HCT116 (cell line): Measurements from ENCODE around the gene POLDIP2. TPM values are rescaled to one million over a fixed set of nuclear protein-coding genes. Genes with fewer than 3 reads are reported as not detected.
A peak's percentile ranks its signal among the peaks of the same experiment; 100 is the strongest.

Experiments
- ATAC-seq: fragments of 200-7000 bp; cut with Tn5 transposase; 2 replicates; pipeline ENCODE4 v1.9.1; 2020; ENCODE audit warnings: mild to moderate bottlenecking, moderate library complexity
- BruUV-seq: library from RNA; stranded (reverse); fragments of 400-500 nt; replicated peaks from 2 replicates; lab custom pipeline; 2021; lab: Mats Ljungman, UMichigan
- CTCF ChIA-PET: fragments of 300-600 bp; sonication (Branson Sonifier 250); formaldehyde crosslinking; loops from one replicate; lab custom pipeline; 2021; ENCODE audit warnings: antibody characterized with exemption; lab: Charles Lee
- POLR2A ChIA-PET: fragments of 300-600, 350-600 bp; sonication (Branson Sonifier 250); formaldehyde crosslinking; loops from one replicate; lab custom pipeline; 2021; ENCODE audit warnings: antibody characterized with exemption; lab: Charles Lee
- RAD21 ChIA-PET, 2 experiments: fragments of 300-600 bp; sonication (Branson Sonifier 250); formaldehyde crosslinking; loops; one replicate each; lab custom pipeline; 2023; ENCODE audit warnings: low total read pairs in 2 of 2; ENCODE audit not compliant: uncharacterized antibody in 2 of 2, unreplicated experiment in 2 of 2, low non-redundant PET in 1 of 2; lab: Charles Lee
- DNase-seq: peaks from one replicate; pipeline ENCODE4 v3.0.0-alpha.2; 2010; ENCODE audit warnings: low read depth, low spot score
- H2AFZ ChIP-seq: fragments of 200-600 bp; shearing (Covaris generic), sonication (generic); 2 replicates; pipeline ENCODE4 v1.6.1; 2017; ENCODE audit warnings: low read depth, mixed run types, mixed read lengths, antibody characterized with exemption, low read length; ENCODE audit not compliant: poor library complexity, severe bottlenecking
- H3K27ac ChIP-seq: 2 replicates; pipeline ENCODE4 v1.5.1; 2012; ENCODE audit warnings: low read depth, low read length
- H3K27me3 ChIP-seq: fragments of 200-600 bp; sonication (generic); 2 replicates; pipeline ENCODE4 v1.6.1; 2016; ENCODE audit warnings: mixed run types, low read length, mixed read lengths; ENCODE audit not compliant: insufficient read depth
- H3K36me3 ChIP-seq, 2 experiments: fragments of 200-500 bp in 1 of 2; fragments of 200-600 bp in 1 of 2; sonication (Bioruptor generic) in 1 of 2; sonication (generic) in 1 of 2; 2 replicates each; pipeline versions ENCODE4 v1.5.1 to v1.6.1; 2014 to 2016; ENCODE audit warnings: low read length in 2 of 2, inconsistent platforms in 1 of 2, mixed read lengths in 1 of 2, mixed run types in 1 of 2; ENCODE audit not compliant: insufficient read depth in 2 of 2, control insufficient read depth in 1 of 2
- H3K4me1 ChIP-seq, 2 experiments: fragments of 200-600 bp in 1 of 2; sonication (generic) in 1 of 2; 2 replicates each; pipeline versions ENCODE4 v1.5.1 to v1.6.1; 2012 to 2017; ENCODE audit warnings: low read length in 2 of 2, inconsistent platforms in 1 of 2, mild to moderate bottlenecking in 1 of 2, mixed read lengths in 1 of 2, mixed run types in 1 of 2, moderate library complexity in 1 of 2; ENCODE audit not compliant: insufficient read depth in 2 of 2, control insufficient read depth in 1 of 2
- H3K4me2 ChIP-seq: fragments of 200-600 bp; sonication (generic); 2 replicates; pipeline ENCODE4 v1.6.1; 2017; ENCODE audit warnings: mixed run types, low read length, mixed read lengths
- H3K4me3 ChIP-seq, 2 experiments: fragments of 200-600 bp in 1 of 2; sonication (generic) in 1 of 2; replicated peaks in 1 of 2; 2 replicates each; pipeline ENCODE4 v1.5.1; 2011 to 2016; ENCODE audit warnings: low read length in 2 of 2, control low read depth in 1 of 2, low read depth in 1 of 2, mild to moderate bottlenecking in 1 of 2, mixed read lengths in 1 of 2, mixed run types in 1 of 2
- H3K79me2 ChIP-seq: fragments of 200-600 bp; sonication (generic); 2 replicates; pipeline ENCODE4 v1.6.1; 2017; ENCODE audit warnings: mild to moderate bottlenecking, mixed run types, low read length, moderate library complexity, mixed read lengths; ENCODE audit not compliant: insufficient read depth
- H3K9ac ChIP-seq: fragments of 200-600 bp; sonication (generic); 2 replicates; pipeline ENCODE4 v1.6.1; 2016; ENCODE audit warnings: low read length, mixed read lengths
- H3K9me2 ChIP-seq: fragments of 200-600 bp; sonication (generic), shearing (Covaris generic); 2 replicates; pipeline ENCODE4 v1.6.1; 2017; ENCODE audit warnings: mixed run types, mild to moderate bottlenecking, moderate library complexity; ENCODE audit not compliant: insufficient read depth
- H3K9me3 ChIP-seq, 2 experiments: fragments of 200-500 bp in 1 of 2; fragments of 200-600 bp in 1 of 2; sonication (Bioruptor generic) in 1 of 2; sonication (generic) in 1 of 2; 2 replicates each; pipeline ENCODE4 v1.6.1; 2014 to 2017; ENCODE audit warnings: low read length in 2 of 2, mixed read lengths in 2 of 2, inconsistent platforms in 1 of 2, low read depth in 1 of 2, mild to moderate bottlenecking in 1 of 2, mixed run types in 1 of 2, moderate library complexity in 1 of 2; ENCODE audit not compliant: control insufficient read depth in 1 of 2, insufficient read depth in 1 of 2
- H4K20me1 ChIP-seq: fragments of 200-600 bp; sonication (generic), shearing (Covaris generic); 2 replicates; pipeline ENCODE4 v1.6.1; 2017; ENCODE audit warnings: mixed run types, mild to moderate bottlenecking, moderate library complexity; ENCODE audit not compliant: insufficient read depth
- CEBPB ChIP-seq: IDR thresholded peaks from 2 replicates; pipeline ENCODE4 v1.6.1; 2012; ENCODE audit warnings: low read depth
- EZH2 ChIP-seq: fragments of 200-600 bp; sonication (generic); IDR thresholded peaks from 2 replicates; pipeline ENCODE4 v1.6.1; 2017; ENCODE audit warnings: antibody characterized with exemption, mixed run types
- FOSL1 ChIP-seq: IDR thresholded peaks from 2 replicates; pipeline ENCODE4 v1.6.1; 2012; ENCODE audit warnings: low read depth
- JUND ChIP-seq: IDR thresholded peaks from 2 replicates; pipeline ENCODE4 v1.6.1; 2012
- MAX ChIP-seq: IDR thresholded peaks from 2 replicates; pipeline ENCODE4 v1.6.1; 2012
- POLR2A ChIP-seq: IDR thresholded peaks from 2 replicates; pipeline ENCODE4 v1.7.0; 2011; ENCODE audit warnings: borderline replicate concordance; ENCODE audit not compliant: insufficient read depth, insufficient read length; ENCODE audit errors: extremely low read depth
- RAD21 ChIP-seq: IDR thresholded peaks from 2 replicates; pipeline ENCODE4 v1.6.1; 2012; ENCODE audit warnings: low read depth, mild to moderate bottlenecking
- SRF ChIP-seq: IDR thresholded peaks from 2 replicates; pipeline ENCODE4 v1.6.1; 2012; ENCODE audit warnings: low read depth
- ZFX ChIP-seq: fragments of 450-650 bp; IDR thresholded peaks from 2 replicates; pipeline ENCODE4 v1.6.1; 2017
- ZNF274 ChIP-seq: fragments of 200-500 bp; sonication (Bioruptor generic); IDR thresholded peaks from 2 replicates; pipeline ENCODE4 v1.6.1; 2014; ENCODE audit warnings: mild to moderate bottlenecking, low read depth, low read length, inconsistent platforms
- intact Hi-C: fragments of 100-400 bp; cut with micrococcal nuclease; formaldehyde crosslinking; loops from 2 replicates; pipeline ENCODE4 v1.10.0; 2022
- total RNA-seq: library from RNA; stranded (reverse); gene quantifications from one replicate; pipeline ENCODE4 v1.2.1, GENCODE V29; 2021; ENCODE audit not compliant: unreplicated experiment
- TF ChIP-seq, protein P1 (sequence below): IDR thresholded peaks from 2 replicates; pipeline ENCODE4 v1.6.1; 2012

Gene POLDIP2
- total RNA-seq, 1 experiment from 2014 or later = 78.0 TPM

- TF ChIP-seq JUND = no peak
- TF ChIP-seq MAX = peak; percentile 69
- TF ChIP-seq CEBPB = no peak
- TF ChIP-seq, protein P1, sequence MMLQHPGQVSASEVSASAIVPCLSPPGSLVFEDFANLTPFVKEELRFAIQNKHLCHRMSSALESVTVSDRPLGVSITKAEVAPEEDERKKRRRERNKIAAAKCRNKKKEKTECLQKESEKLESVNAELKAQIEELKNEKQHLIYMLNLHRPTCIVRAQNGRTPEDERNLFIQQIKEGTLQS = no peak
- no peak for TF ChIP-seq RAD21
- peak; percentile 79 for TF ChIP-seq POLR2A
- peak; percentile 92 for TF ChIP-seq ZFX
- no peak for TF ChIP-seq FOSL1
These were observed at the start of gene POLDIP2 (continued) for GRCh38 chr17:28357061-28357900.

DNA sequence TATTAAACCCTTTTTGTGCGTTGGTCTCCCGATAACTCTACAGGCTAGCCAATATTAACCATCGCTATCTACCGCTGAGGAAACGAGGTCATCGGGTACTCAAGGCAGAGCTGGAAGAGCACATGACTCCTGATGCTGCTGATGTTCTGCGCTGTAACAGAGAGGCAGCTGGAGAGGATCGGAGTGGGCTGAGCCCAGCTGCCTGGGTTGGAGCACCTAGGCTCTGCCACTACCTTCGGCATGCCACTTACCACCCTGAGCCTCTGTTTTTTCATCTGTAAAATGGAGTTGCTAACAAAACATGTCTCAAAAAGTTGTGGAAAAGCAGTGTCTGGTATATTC, 49.1 kb upstream of the POLDIP2 start:
- Histone ChIP-seq H3K4me3 (peak overlapping the region; percentile 73 to 89), H3K79me2 (peaks cover 12% of the 10 kb centered on the region; the same call in 1 of the 2 replicates), H3K4me1 (peaks cover 4 to 26% of the 10 kb centered on the region in 2 experiments; a peak in 3 of 4 replicates), H3K9me2 (no peaks in the 10 kb centered on the region), H3K27ac (no peak overlapping the region; the same call in 1 of the 2 replicates), H2AFZ (peak overlapping the region; percentile 57), H3K27me3 (no peaks in the 10 kb centered on the region), H3K9ac (peak overlapping the region; percentile 74), H3K4me2 (peak overlapping the region; percentile 91), H3K9me3 (no peaks in the 10 kb centered on the region), H4K20me1 (no peaks in the 10 kb centered on the region), H3K36me3 (peaks cover 14 to 16% of the 10 kb centered on the region in 2 experiments; a peak in 3 of 4 replicates)
- POLR2A ChIA-PET = interaction anchor here (1.8 kb wide), 1 partner anchor 10 kb away, joined by 4 read pairs; no protein-coding TSS in a partner anchor
- no peak; the same call in 1 of the 2 replicates for ATAC-seq
- BruUV-seq = TSS peak; percentile 62
- no peak for DNase-seq
- CTCF ChIA-PET = interaction anchor here (3.2 kb wide), 1 partner anchor 11 kb away, joined by 20 read pairs; no protein-coding TSS in a partner anchor
- no peak for TF ChIP-seq POLR2A
- TF ChIP-seq EZH2 = no peak
- TF ChIP-seq SRF = no peak
- no peak for TF ChIP-seq ZNF274
- RAD21 ChIA-PET = interaction anchor here in 1 of 2 experiments (0.5 kb wide), 1 partner anchor 13 kb away, joined by 3 read pairs; no protein-coding TSS in a partner anchor
- intact Hi-C loops = no loop called here
